HepG2 (cell line): ENCODE results near the gene MRPL39.

Experiments
- CEBPB ChIP-seq: IDR thresholded peaks from 2 replicates; pipeline ENCODE4 v1.6.1; 2011; ENCODE audit warnings: low read depth, low read length, improper control_type of control experiment, borderline replicate concordance
- IKZF4 ChIP-seq: sonication (generic); formaldehyde crosslinking; IDR thresholded peaks from 2 replicates; pipeline ENCODE4 v1.5.1; 2020; ENCODE audit warnings: borderline replicate concordance, mild to moderate bottlenecking, low read depth, missing genetic modification reagents; ENCODE audit errors: not compliant biosample characterization
- TF ChIP-seq, protein P1 (sequence below): sonication (generic); formaldehyde crosslinking; IDR thresholded peaks from 2 replicates; pipeline ENCODE4 v1.5.0; 2020; ENCODE audit warnings: missing genetic modification reagents
- TF ChIP-seq, protein P2 (sequence below): sonication (generic); formaldehyde crosslinking; IDR thresholded peaks from 2 replicates; pipeline ENCODE4 v1.4.0; 2020; ENCODE audit warnings: missing genetic modification reagents
- TF ChIP-seq, protein P3 (sequence below): sonication (generic); IDR thresholded peaks from 2 replicates; pipeline ENCODE4 v1.6.1; 2016; ENCODE audit warnings: low read depth, borderline replicate concordance

DNA sequence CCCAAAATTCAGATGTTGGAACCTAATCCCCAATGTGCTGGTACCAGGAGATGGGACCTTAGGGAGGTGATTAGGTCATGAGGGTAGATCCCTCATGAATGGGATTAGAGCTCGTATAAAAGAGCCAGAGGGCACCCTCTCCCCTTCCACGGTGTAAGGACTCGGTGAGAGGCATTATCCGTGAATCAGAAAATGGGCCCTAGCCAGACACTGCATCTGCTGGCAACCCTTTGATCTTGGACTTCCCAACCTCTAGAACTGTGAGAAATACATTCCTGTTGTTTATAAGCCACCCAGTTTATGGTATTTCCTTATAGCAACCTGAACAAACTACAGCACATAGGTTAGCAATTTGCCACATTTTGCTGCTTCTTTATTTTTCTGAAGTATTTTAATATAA is 17.2 kb upstream of the MRPL39 start:
- no peak for TF ChIP-seq IKZF4
- TF ChIP-seq, protein P1, sequence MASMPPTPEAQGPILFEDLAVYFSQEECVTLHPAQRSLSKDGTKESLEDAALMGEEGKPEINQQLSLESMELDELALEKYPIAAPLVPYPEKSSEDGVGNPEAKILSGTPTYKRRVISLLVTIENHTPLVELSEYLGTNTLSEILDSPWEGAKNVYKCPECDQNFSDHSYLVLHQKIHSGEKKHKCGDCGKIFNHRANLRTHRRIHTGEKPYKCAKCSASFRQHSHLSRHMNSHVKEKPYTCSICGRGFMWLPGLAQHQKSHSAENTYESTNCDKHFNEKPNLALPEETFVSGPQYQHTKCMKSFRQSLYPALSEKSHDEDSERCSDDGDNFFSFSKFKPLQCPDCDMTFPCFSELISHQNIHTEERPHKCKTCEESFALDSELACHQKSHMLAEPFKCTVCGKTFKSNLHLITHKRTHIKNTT (CRISPR knock-in tag), result no peak
- TF ChIP-seq, protein P2, sequence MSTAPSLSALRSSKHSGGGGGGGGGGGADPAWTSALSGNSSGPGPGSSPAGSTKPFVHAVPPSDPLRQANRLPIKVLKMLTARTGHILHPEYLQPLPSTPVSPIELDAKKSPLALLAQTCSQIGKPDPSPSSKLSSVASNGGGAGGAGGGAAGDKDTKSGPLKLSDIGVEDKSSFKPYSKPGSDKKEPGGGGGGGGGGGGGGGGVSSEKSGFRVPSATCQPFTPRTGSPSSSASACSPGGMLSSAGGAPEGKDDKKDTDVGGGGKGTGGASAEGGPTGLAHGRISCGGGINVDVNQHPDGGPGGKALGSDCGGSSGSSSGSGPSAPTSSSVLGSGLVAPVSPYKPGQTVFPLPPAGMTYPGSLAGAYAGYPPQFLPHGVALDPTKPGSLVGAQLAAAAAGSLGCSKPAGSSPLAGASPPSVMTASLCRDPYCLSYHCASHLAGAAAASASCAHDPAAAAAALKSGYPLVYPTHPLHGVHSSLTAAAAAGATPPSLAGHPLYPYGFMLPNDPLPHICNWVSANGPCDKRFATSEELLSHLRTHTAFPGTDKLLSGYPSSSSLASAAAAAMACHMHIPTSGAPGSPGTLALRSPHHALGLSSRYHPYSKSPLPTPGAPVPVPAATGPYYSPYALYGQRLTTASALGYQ (CRISPR knock-in tag), result no peak
- no peak for TF ChIP-seq CEBPB
- TF ChIP-seq, protein P3, sequence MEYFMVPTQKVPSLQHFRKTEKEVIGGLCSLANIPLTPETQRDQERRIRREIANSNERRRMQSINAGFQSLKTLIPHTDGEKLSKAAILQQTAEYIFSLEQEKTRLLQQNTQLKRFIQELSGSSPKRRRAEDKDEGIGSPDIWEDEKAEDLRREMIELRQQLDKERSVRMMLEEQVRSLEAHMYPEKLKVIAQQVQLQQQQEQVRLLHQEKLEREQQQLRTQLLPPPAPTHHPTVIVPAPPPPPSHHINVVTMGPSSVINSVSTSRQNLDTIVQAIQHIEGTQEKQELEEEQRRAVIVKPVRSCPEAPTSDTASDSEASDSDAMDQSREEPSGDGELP, result no peak
